Parathyroid adenoma (tissue), 2 donors: ENCODE measurements around the gene PLXNB2.

Experiments used
- H2AFZ ChIP-seq: fragments of 300-600 bp; sonication (generic); one replicate; pipeline ENCODE4 v1.7.0; 2017; ENCODE audit warnings: antibody characterized with exemption, mild to moderate bottlenecking
- H3K27ac ChIP-seq: fragments of 300-600 bp; sonication (generic); one replicate; pipeline ENCODE4 v1.7.0; 2017
- H3K27me3 ChIP-seq: fragments of 300-600 bp; sonication (generic); one replicate; pipeline ENCODE4 v1.7.0; 2017; ENCODE audit warnings: low read length; ENCODE audit not compliant: control insufficient read depth, insufficient read depth
- H3K36me3 ChIP-seq: fragments of 300-600 bp; sonication (generic); one replicate; pipeline ENCODE4 v1.7.0; 2017; ENCODE audit warnings: low read length; ENCODE audit not compliant: control insufficient read depth, insufficient read depth
- H3K4me1 ChIP-seq: fragments of 300-600 bp; sonication (generic); one replicate; pipeline ENCODE4 v1.7.0; 2017; ENCODE audit warnings: control low read depth
- H3K4me2 ChIP-seq: fragments of 300-600 bp; sonication (generic); one replicate; pipeline ENCODE4 v1.7.0; 2017; ENCODE audit warnings: low read length
- H3K4me3 ChIP-seq: fragments of 300-600 bp; sonication (generic); one replicate; pipeline ENCODE4 v1.7.0; 2017; ENCODE audit warnings: low read depth, low read length
- H3K79me2 ChIP-seq: fragments of 300-600 bp; sonication (generic); one replicate; pipeline ENCODE4 v1.7.0; 2017; ENCODE audit warnings: control low read depth
- H3K9ac ChIP-seq: fragments of 300-600 bp; sonication (generic); one replicate; pipeline ENCODE4 v1.7.0; 2017; ENCODE audit warnings: mild to moderate bottlenecking
- H3K9me3 ChIP-seq: fragments of 300-600 bp; sonication (generic); one replicate; pipeline ENCODE4 v1.7.0; 2017; ENCODE audit warnings: low read length; ENCODE audit not compliant: control insufficient read depth
- CTCF ChIP-seq: fragments of 300-600 bp; sonication (generic); IDR thresholded peaks from one replicate; pipeline ENCODE4 v1.7.0; 2017; ENCODE audit warnings: antibody characterized with exemption, mild to moderate bottlenecking
- donor health status: primary hyperparathyroidism.

PLXNB2 gene

GRCh38 chr22:50282361-50283155 lies 24.9 kb downstream of the PLXNB2 start:
- Histone ChIP-seq H3K4me2 (no peak overlapping the region), H3K9me3 (no peaks in the 10 kb centered on the region), H3K4me3 (no peak overlapping the region), H3K36me3 (no peaks in the 10 kb centered on the region), H3K79me2 (no peaks in the 10 kb centered on the region), H3K9ac (no peak overlapping the region), H3K27me3 (no peaks in the 10 kb centered on the region), H3K4me1 (peaks cover 5% of the 10 kb centered on the region), H2AFZ (no peak overlapping the region), H3K27ac (no peak overlapping the region)
- TF ChIP-seq CTCF = no peak

GRCh38 chr22:50281957-50282356 lies 25.5 kb downstream of the PLXNB2 start:
- Histone ChIP-seq H3K4me1 (peaks cover 5% of the 10 kb centered on the region), H3K27ac (no peak overlapping the region), H3K4me3 (no peak overlapping the region), H3K9ac (no peak overlapping the region), H3K79me2 (no peaks in the 10 kb centered on the region), H3K4me2 (peak overlapping the region; percentile 17), H3K36me3 (no peaks in the 10 kb centered on the region), H3K27me3 (no peaks in the 10 kb centered on the region), H2AFZ (no peak overlapping the region), H3K9me3 (no peaks in the 10 kb centered on the region)
- no peak for TF ChIP-seq CTCF

- H3K9me3 ChIP-seq = no peaks in the 10 kb centered on the region
- H2AFZ ChIP-seq = no peak overlapping the region
- no peak overlapping the region for H3K4me3 ChIP-seq
- no peak overlapping the region for H3K4me2 ChIP-seq
- no peaks in the 10 kb centered on the region for H3K4me1 ChIP-seq
- TF ChIP-seq CTCF = no peak
- no peaks in the 10 kb centered on the region for H3K79me2 ChIP-seq
- no peaks in the 10 kb centered on the region for H3K27me3 ChIP-seq
- H3K27ac ChIP-seq = no peak overlapping the region
- H3K9ac ChIP-seq = no peak overlapping the region
- no peaks in the 10 kb centered on the region for H3K36me3 ChIP-seq
Observed at GRCh38 chr22:50281384-50281760, 26.1 kb downstream of the PLXNB2 start.

- H3K4me2 ChIP-seq = no peak overlapping the region
- no peaks in the 10 kb centered on the region for H3K79me2 ChIP-seq
- H3K36me3 ChIP-seq = no peaks in the 10 kb centered on the region
- no peaks in the 10 kb centered on the region for H3K4me1 ChIP-seq
- no peak overlapping the region for H3K9ac ChIP-seq
- H2AFZ ChIP-seq = no peak overlapping the region
- no peaks in the 10 kb centered on the region for H3K27me3 ChIP-seq
- no peak overlapping the region for H3K27ac ChIP-seq
- no peak overlapping the region for H3K4me3 ChIP-seq
- no peak for TF ChIP-seq CTCF
- no peaks in the 10 kb centered on the region for H3K9me3 ChIP-seq
Observed at GRCh38 chr22:50280708-50281383, 26.6 kb downstream of the PLXNB2 start.
